H1 (cell line): ENCODE measurements around the gene CISD1. TPM values are rescaled to one million over a fixed set of nuclear protein-coding genes. Genes with fewer than 3 reads are reported as not detected.

Experiments used
- CHD1 ChIP-seq: IDR thresholded peaks from 2 replicates; pipeline ENCODE4 v1.6.1; 2012; ENCODE audit warnings: low read depth, low read length, improper control_type of control experiment
- CHD7 ChIP-seq: fragments of 300-600 bp; sonication (generic); IDR thresholded peaks from 2 replicates; pipeline ENCODE4 v1.7.1; 2012; ENCODE audit warnings: low read length, moderate library complexity, mild to moderate bottlenecking, inconsistent platforms; ENCODE audit not compliant: insufficient replicate concordance
- EGR1 ChIP-seq: IDR thresholded peaks from 2 replicates; pipeline ENCODE4 v1.6.1; 2011; ENCODE audit warnings: low read depth, low read length, borderline replicate concordance
- FOSL1 ChIP-seq: IDR thresholded peaks from 2 replicates; pipeline ENCODE4 v1.6.1; 2011; ENCODE audit warnings: mild to moderate bottlenecking, low read depth, low read length, moderate library complexity; ENCODE audit not compliant: insufficient read depth
- HDAC6 ChIP-seq: IDR thresholded peaks from one replicate; pipeline ENCODE4 v1.7.1; 2012; ENCODE audit warnings: low read depth, mild to moderate bottlenecking, inconsistent platforms, low read length, moderate library complexity
- MAFK ChIP-seq: IDR thresholded peaks from 2 replicates; pipeline ENCODE4 v1.6.1; 2012; ENCODE audit warnings: low read depth, mild to moderate bottlenecking, improper control_type of control experiment, low read length
- RAD21 ChIP-seq, 2 experiments: IDR thresholded peaks in 1 of 2; conservative IDR thresholded peaks in 1 of 2; 2 replicates each; pipeline ENCODE4 v1.6.1; 2011; ENCODE audit warnings: low read depth in 2 of 2, low read length in 2 of 2, improper control_type of control experiment in 1 of 2, inconsistent platforms in 1 of 2, mild to moderate bottlenecking in 1 of 2, moderate library complexity in 1 of 2
- SAP30 ChIP-seq: fragments of 300-600 bp; sonication (generic); IDR thresholded peaks from 2 replicates; pipeline ENCODE4 v1.7.1; 2012; ENCODE audit warnings: low read length, moderate library complexity, mild to moderate bottlenecking, inconsistent platforms; ENCODE audit not compliant: insufficient read depth, insufficient replicate concordance
- ZNF274 ChIP-seq: IDR thresholded peaks from 2 replicates; pipeline ENCODE4 v1.7.0; 2012; ENCODE audit warnings: low read length, borderline replicate concordance; ENCODE audit errors: extremely low read depth
- polyA plus RNA-seq, 7 experiments: library from polyadenylated mRNA; depleted of rRNA in 3 of 7; stranded (reverse) in 5 of 7; unstranded in 2 of 7; fragments of >200 nt in 5 of 7; fragments of 200-250 nt in 2 of 7; gene quantifications; 1 replicate in 5 of 7; 2 replicates in 1 of 7; 4 replicates in 1 of 7; pipeline versions ENCODE4 v1.2.1 to v1.2.3, GENCODE V29; 2011 to 2013; ENCODE audit warnings: missing spikeins in 2 of 7, mixed read lengths in 2 of 7
- total RNA-seq: library from RNA; stranded (reverse); fragmentation: NEBNext Ultra II Directional; extraction: Animal tissue kit (Norgen Biotek cat#: 25700); gene quantifications from 2 replicates; pipeline ENCODE4 v1.2.1, GENCODE V29; 2021

Gene CISD1
- total and polyA plus RNA-seq, 2 of the 8 experiments (the other 6 are each of a cell fraction or from before 2014, with no cell fraction given): 22.6 to 43.2 TPM

DNA sequence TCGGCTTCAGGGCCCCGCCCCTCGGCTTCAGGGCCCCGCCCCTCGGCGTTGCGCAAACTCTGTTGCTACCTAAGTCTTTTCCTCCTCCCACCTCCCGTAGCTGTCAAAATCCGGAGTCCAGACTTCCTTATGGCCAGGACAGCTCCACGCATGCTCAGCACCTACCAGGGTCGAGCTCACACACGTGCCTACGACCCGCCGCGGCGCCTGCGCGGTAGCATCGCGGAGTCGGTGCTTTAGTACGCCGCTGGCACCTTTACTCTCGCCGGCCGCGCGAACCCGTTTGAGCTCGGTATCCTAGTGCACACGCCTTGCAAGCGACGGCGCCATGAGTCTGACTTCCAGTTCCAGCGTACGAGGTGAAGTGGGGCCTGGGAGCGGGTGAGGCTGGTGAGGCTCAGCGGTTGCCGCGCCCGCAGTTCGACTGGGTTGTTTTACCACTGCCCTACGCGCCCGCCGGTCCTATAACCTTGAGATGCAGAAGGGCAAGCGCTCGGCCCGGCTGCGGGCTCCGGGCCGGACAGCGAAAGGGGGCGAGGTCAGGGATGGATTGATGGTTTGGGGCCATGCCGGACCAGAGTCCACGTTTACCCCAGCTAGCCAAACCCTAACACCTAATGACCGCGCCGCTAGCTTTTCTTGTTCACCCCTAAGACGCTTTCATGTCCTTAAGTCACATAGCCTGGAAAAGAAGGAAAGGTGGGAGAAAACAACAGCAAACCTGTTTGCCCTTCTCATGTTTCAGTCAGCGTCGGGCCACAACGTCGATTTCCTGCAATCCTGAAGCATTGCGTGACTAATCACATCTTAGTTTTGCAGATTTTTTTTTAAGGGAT, at the start of gene CISD1 (continued):
- TF ChIP-seq CHD7: no peak
- TF ChIP-seq FOSL1: no peak
- no peak for TF ChIP-seq HDAC6
- TF ChIP-seq ZNF274: no peak
- TF ChIP-seq CHD1: no peak
- 0 out of 2 replicates have a peak, but pooled peaks have one; percentile 34 for TF ChIP-seq EGR1
- no peak for TF ChIP-seq RAD21 (IDR thresholded peaks at IDR 0.05 in 1 of 2, conservative IDR thresholded peaks at IDR 0.05 in 1 of 2; ENCODE audit: low read depth in 2 of 2, low read length in 2 of 2)
- TF ChIP-seq SAP30: no peak
- no peak for TF ChIP-seq MAFK
